Cerebellar cortex (tissue), 1 donor: ENCODE data around the gene METTL21C.

ENCODE experiments used
- DNase-seq: peaks from one replicate; pipeline ENCODE4 v3.0.0-alpha.2; 2015; ENCODE audit warnings: low spot score

METTL21C gene

DNA sequence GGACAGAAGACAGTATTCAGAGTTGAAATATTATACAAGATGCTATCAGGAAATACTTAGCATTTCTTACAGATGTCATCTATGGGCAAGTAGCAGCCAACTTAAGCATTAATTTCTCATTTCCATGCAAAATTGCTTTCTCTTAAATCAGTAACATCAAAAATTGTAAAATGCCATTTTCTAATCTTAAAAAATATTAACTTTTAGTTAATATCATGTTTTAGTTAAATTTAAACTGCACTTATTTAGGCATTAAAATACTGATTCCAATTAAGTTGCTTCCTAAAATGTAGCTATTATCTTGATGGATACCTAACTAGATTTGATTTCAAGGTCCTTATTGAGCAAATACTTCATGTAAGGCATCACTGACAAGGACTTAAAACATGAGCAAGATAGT, 27.8 kb downstream of the METTL21C start:
- no peak for DNase-seq

- no peak for DNase-seq
These were observed 35.6 kb downstream of the METTL21C start for GRCh38 chr13:102659168-102659713.

DNA sequence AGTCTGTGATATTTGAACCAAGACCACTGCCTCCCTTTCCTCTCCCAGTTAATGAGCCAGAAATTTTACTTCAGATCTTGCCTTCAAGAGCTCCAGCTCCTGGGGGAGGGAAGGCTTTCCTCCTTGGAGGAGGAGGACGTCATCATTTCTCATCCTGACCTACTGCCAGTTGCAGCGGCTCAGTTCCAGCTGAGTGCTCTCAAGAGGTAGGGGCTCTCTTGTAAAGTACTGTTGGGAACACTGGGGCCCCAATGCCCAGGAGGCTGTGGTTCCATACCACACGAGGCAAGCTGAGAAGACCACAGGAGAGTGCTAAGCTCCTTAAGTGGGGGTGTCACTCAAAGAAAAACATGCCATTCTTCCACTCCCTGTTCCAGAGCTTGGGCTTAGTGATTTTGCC, 36.2 kb downstream of the METTL21C start:
- DNase-seq = no peak

DNA sequence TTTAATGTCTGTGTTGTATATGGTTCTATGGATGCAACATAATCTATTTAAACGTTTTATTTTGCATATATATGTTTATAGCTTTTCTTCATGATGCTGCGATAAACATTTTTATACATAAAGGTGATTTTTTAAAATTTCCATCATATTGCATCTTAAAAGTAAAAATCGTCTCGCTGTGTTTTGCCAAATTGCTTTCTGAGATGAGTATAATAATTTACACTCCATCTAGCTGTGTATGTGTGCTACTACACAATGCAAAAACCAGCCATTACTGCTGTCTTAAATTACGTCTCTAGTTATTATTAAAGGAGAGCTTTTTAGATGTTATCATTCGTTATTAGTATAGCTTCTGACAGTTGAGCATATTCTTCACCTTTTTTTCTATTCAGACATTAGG, 37.2 kb downstream of the METTL21C start:
- DNase-seq = no peak

GRCh38 chr13:102654756-102655155, 40.1 kb downstream of the METTL21C start:
- DNase-seq = no peak

DNA sequence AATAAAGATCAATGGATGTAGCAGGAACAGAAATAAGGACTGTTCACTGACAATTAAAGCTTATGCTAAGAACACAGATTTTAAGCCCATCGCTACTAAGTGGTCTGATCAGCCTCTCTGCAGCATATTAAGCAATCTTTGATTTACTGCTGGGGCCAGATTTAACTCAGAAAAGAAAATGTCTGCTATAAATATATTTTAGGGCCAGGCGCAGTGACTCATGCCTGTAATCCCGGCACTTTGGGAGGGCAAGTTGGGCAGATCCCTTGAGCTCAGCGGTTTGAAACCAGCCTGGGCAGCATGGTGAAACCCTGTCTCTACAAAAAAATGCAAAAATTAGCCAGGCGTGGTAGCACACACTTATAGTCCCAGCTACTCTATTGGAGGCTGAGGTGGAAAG, 43.0 kb downstream of the METTL21C start:
- DNase-seq = no peak

- no peak for DNase-seq
These were observed 43.5 kb downstream of the METTL21C start for GRCh38 chr13:102651392-102651791.

DNA sequence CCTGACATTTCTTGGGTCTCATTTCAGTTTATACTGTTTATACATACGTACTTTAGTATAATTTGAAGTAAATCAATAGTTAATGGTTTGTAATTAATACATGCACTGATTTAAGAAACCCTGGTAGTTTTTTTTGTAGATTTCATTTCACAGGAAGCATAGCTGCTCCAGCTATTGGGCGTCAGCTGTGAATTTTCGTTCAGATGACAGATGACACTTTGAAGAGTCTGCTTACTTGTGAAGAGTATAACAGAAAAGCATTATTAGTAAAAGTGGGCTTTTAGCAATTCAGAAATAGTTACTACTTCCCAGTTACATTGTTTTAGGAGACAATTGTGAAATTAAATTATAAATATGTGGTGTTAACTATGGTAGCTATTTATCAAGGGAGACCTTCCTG, 44.4 kb downstream of the METTL21C start:
- DNase-seq = no peak

DNA sequence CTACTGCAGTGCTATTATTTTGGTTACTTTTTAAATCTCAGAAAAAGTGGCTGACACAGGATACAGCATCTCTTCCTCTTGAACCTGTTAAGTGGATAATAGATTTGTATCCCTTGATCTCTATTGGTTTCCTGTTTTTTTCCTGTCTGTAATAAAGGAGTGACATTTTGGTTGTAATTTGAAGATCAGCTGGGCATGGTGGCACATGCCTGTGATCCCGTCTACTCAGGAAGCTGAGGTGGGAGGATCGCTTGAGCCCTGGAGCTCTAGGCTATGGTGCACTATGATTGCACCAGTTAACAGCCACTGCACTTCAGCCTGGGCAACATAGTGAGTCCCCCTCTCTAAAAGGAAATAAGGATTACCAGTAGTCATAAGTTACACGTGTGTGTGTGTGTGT, 46.8 kb downstream of the METTL21C start:
- no peak for DNase-seq

DNA sequence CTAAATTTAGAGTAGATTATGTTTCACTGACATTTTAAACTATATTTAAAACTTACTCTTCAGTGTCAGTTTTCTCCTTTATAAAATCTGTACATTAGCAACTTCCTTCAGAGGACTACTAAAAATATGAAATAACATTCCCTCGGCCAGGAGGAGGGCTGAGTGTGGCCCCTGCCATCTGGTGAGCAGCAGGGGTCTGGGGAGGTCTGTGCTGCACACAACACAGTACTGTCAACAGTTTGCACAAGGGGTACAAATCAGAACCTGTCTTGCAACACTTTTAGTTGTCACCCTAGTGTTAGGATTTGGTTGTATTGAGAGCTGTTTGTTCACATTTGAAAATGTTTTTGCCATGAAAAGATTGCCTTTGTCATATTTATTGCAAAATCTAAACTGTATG, 49.1 kb downstream of the METTL21C start:
- DNase-seq = peak; percentile 53

- no peak for DNase-seq
These were observed 51.2 kb downstream of the METTL21C start for GRCh38 chr13:102643656-102644055.

DNA sequence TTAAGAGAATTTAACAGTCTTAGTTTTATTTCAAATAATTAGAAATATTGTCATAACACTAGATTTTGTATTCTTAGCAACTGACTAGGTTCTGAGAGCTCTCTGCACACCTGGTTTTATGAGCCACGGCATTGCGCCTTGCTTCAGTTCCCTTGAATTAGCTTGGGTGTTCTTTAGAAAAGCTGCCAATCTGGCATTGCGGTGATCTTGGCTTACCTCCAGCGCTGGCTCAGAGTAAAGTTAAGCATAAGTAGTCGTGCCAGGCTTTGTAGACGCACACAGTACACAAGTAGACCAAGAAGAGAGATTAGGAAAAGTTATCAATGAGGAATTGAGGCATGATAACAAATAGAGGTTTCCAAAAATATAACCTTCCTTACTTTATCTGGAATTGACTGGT, 52.4 kb downstream of the METTL21C start:
- DNase-seq = peak; percentile 75

GRCh38 chr13:102642029-102642428, 52.8 kb downstream of the METTL21C start:
- DNase-seq = no peak

GRCh38 chr13:102638741-102639140, 56.1 kb downstream of the METTL21C start:
- no peak for DNase-seq
